Pulmonary artery endothelial cell (primary cell): Measurements from ENCODE around the gene TFB2M. TPM values are rescaled to one million over a fixed set of nuclear protein-coding genes. Genes with fewer than 3 reads are reported as not detected.
"Not testable (repeated sequence)": the region's sequence is repeated elsewhere in the genome, so short reads cannot be mapped to it uniquely, and the experiment has no call there.

Experiments
- DNase-seq: peaks from one replicate; pipeline ENCODE4 v3.0.0-alpha.2; 2011; ENCODE audit warnings: low read depth, low spot score
- total RNA-seq: library from RNA; depleted of rRNA; stranded (reverse); fragments of >200 nt; gene quantifications from 2 replicates; pipeline ENCODE4 v1.2.3, GENCODE V29; 2014

The TFB2M gene, protein sequence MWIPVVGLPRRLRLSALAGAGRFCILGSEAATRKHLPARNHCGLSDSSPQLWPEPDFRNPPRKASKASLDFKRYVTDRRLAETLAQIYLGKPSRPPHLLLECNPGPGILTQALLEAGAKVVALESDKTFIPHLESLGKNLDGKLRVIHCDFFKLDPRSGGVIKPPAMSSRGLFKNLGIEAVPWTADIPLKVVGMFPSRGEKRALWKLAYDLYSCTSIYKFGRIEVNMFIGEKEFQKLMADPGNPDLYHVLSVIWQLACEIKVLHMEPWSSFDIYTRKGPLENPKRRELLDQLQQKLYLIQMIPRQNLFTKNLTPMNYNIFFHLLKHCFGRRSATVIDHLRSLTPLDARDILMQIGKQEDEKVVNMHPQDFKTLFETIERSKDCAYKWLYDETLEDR
- total RNA-seq: 19.3 and 20.2 TPM in 2 replicates

DNA sequence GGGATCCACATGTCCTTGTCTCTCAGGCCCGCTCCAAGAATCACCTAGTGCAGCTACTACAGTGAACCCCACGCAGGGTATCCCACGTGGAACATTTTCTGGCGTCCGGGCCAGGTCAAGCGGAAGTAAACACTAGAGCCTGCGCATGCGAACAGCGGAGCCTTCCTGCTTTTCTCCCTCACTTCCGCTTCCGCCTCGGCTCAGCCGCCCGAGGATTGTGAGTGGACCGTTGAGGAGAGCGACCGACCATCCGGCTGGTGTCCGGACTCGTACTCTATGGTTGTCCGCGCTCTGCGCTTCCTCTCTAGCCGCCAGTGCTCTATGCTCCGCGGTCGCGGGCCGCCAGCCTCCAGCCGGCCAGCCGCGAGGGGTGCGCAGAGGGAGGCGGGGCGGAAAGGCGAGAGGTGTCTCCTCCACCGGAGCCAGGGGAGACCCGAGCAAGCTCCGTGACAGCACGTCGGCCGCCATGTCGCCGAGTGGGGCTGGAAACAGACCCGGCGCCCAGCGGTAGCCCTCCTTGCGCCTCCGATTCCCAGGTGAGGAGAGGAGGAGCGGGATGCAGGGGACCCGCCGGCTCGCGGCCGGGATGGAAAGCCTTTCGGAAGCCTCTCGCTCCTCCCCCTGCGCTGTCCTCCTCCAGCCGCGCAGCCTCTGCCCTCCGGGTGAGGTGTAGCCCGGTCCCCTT, at the start of gene TFB2M, which contains the start of gene CNST:
TSS of gene TFB2M (minus strand) at position 134 of the 685 bp plus-strand sequence. CDS start at position 11, 123 bp downstream.
TSS of gene CNST (plus strand) at position 329 of the 685 bp plus-strand sequence. CDS start 25,107 bp downstream, outside the sequence.
- DNase-seq: peak; percentile 98

DNA sequence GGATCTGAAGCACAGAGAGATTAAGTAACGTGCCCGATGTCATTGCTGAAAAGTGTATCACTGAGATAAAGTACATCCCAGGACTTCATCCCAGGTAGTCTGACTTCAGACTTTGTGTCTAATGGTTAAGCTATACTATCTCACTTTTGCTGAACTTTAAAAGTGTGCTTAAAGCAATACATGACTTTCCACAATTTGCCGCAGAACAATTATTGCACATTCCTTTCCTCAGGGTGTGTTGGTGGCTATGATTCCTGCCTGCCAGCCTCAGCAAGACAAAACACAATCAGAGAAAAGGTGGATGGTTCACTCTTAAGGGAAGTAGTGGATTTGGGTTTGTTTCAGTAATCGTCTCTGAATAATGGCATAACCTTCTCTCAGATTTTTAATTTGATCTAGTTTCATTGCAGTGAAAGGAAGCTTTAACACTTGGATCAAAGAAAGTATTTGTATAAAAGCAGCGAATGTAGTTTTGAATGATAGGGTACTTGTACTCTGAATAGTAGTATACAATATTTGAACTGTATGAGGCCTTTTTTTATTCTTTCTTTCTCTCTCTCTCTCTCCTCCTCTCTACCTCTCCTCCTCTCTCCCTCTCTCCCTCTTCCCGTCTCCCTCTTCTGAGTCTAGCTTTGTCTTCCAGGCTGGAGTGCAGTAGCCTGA, 47.2 kb upstream of the TFB2M start:
- no peak for DNase-seq

DNA sequence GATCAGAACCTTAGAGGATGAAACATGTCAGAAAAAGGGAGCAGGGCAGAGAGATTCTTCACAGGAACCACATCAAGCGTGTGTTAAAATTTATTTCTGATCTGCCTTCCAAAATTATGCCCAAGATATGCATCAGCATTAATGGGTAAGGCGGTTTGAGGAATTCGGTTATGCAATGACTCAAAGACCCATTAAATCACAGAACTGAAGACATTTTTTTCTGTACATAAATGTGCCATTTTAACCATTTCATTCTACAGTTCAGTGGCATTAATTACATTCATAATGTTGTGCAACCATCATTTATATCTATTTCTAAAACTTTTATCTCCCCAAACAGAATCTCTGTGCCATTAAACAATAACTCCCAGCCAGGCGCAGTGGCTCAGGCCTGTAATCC, 43.6 kb upstream of the TFB2M start:
- no peak for DNase-seq

DNA sequence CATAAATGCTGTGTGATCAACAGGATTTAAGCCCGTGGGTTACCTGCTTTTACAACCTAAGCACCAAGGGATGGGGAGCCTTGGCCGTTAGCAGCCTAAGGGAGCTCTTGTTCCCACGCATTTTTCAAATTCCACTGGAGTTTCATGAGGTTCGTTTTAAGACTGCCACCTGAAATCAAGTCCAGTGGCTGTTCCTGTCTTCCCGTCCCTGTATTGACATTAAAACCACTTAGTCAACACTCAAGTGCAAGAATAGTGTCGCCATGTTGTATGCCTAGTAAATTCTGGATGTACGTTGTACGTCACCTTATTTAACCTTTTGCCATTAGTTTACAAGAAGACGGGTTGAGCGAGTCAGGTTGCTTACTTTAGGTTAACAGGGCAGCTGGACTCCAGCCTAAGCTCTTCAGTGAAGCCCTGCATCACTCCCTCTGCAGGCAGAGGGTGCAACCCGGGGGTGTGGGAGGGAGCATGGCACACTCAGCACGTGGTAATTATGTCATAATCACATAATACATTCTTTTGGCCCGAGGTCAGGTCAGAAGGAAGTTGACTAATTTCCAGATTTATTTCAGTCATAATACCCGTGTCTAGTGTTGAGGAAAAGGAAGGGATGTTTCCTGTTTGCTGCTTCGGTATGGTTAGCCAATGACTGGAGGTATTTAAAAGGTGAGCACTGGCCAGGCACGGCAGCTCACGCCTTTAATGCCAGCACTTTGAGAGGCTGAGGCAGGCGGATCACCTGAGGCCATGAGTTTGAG, 42.7 kb upstream of the TFB2M start:
- DNase-seq: peak; percentile 96

DNA sequence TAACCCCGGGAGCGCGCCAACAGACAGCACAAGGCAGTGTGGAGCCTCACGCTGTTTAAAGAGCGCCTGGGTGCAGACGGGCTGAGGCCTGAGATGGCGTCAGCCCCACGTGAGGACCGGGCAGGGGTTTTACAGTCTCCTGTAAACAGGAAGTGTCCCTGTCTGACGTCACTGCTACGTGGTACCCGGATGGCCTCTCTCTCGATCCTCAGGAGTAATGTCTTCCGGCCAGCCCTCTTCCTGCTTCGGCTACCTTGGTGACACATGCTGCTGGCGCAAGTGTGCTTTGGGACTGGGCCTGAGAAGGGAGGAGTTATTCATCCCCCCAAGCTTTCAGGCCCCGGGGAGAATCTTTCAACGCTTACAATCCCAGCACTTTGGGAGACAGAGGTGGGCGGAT, 41.4 kb upstream of the TFB2M start:
- DNase-seq: no peak

DNA sequence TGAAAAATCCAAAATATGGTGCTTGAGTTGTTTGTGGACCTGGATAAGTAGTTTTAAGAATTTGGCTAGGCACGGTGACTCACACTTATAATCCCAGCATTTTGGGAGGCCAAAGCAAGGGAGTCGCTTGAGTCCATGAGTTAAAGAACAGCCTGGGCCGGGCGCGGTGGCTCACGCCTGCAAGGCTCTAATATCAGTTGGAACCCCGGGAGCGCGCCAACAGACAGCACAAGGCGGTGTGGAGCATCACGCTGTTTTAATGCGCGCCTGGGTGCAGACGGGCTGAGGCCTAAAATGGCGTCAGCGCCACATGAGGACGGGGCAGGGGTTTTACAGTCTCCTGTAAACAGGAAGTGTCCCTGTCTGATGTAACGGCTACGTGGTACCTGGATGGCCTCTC, 39.2 kb upstream of the TFB2M start:
- not testable (repeated sequence) for DNase-seq

DNA sequence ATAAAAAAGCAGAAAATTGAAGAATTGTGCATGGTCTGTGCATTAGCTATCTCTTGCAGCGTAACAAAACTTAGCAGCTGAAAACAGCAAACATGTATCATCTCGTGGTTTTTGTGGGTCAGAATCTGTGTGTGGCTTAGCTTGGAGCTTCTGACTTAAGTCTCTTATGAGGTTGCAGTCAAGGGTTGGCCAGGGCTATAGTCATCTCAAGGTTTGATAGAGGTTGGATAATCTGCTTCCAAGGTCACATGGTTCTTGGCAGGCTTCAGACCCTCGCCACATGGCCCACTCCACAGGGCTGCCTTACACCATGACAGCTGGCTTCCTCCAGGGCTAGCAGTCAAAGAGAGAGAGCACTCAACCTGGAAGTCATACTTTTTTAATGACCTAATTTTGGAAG, 36.1 kb upstream of the TFB2M start:
- DNase-seq: no peak

DNA sequence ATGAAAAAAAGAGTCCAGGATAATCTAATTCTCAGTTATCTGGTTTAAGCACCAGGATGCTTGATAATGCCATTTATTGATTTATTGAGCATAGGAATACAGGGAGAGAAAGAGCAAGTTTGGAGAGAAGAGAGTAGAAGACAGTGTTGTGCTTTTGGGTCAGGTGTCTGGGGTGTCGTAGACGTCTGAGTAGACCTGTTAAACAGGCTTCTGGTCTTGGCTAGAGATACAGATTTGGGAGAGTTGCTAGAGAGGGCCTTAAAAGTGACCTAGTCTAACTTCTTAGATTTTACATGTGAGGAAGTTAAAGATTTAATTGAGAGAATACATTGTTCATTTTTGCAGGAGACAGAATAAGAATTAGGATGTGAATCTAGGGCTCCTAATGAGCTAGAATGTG, 34.5 kb upstream of the TFB2M start:
- no peak for DNase-seq

DNA sequence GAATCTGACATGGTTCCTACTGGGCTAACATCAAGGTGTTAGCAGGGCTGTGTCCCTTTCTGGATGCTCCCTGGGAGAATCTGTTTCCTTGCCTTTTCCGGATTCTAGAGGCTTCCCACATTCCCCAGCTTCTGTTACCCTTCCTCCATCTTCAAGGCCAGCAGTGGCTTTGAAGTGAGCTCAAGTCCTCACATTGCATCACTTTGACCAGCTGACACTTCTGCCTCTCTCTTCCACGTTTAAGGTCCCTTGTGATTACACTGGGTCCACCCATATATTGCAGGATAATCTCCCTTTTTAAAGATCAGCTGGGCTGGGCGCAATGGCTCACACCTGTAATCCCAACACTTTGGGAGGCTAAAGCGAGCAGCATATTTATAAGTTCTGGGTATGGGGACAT, 33.3 kb upstream of the TFB2M start:
- no peak for DNase-seq

DNA sequence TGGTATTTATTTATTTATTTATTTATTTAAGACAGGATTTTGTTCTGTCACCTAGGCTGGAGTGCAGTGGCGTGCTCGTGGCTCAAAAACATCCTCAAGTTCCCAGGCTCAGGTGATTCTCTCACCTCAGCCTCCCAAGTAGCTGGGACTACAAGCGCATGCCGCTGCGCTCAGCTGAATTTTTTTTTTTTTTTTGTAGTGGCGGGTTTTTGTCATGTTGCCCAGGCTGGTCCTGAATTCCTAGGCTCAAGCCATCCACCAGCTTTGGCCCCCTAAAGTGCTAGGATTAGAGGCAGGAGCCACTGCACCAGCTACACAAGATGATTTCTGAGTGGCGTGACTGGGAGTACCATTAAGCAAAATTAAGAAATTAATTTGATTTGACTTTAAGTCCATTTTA, 31.9 kb upstream of the TFB2M start:
- no peak for DNase-seq

DNA sequence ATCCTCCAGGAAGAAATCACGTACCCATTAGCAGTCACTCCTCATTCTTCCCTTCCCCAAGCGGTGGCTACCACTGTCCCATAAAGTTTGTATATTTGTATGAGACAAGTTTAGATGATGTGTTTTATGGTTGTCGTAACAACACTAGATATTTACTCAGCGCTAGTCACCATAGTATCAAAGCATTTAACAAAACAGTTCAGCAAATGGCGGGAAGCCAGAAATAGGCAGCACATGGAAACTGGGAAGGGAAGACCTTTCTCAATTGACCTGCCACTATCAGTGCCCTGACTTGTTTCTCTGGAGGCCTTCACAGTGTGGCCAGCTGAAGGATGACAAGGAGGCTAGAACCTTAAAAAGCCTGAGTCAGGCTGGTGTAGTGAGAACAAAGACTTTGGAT, 31.3 kb upstream of the TFB2M start:
- DNase-seq: peak; percentile 44

DNA sequence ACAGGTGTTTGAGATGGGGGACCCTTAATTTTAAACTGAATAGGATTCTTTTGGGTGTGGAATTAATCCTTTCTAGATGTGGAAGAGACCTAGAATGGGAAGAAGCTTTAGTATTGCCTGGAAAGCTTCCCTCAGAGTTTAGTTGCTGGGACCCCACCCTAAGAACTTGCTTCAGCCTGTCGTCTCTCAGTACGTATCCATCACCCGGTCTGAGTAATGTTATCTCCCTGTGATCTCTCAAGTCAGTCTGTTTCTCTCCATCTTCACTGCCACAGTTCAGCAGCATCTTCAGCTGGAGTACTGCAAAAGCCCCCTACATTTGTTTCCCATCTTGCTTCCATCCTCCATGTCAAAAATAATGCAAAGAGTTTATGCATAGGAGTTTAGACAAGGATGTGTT, 29.1 kb upstream of the TFB2M start:
- no peak for DNase-seq

DNA sequence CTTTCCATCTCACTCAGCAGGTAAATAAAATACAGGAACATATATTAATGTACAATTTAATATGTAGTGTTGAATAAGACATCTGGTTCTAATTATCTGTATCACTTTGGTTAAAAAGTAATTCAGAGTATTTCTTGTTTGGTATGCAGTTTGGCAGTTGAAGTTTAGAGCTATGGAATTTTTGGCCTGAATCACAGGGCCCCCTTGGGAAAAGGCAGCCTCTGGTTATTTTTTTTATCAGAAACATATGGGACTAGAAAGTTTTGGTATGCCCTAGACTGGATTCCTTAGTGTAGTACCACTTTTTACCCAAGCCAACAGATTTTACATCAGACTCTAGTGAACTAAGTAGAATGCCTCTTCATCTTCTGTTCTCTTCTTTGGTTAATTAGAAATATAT, 26.6 kb upstream of the TFB2M start:
- no peak for DNase-seq

DNA sequence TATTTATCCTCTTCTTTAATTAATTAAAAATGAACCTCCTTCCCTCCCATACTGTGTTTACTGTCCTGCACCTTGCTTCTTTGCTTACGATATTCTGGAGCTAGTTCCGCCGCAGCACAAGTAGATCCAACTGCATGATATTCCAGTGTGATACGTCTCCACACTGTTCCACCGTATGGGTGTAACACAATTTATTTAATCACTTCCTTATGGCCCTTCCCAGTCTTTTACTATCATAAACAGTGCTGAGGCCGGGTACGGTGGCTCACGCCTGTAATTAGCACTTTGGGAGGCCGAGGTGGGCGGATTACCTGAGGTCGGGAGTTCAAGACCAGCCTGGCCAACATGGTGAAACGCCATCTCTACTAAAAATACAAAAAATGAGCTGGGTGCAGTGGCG, 25.9 kb upstream of the TFB2M start:
- no peak for DNase-seq

DNA sequence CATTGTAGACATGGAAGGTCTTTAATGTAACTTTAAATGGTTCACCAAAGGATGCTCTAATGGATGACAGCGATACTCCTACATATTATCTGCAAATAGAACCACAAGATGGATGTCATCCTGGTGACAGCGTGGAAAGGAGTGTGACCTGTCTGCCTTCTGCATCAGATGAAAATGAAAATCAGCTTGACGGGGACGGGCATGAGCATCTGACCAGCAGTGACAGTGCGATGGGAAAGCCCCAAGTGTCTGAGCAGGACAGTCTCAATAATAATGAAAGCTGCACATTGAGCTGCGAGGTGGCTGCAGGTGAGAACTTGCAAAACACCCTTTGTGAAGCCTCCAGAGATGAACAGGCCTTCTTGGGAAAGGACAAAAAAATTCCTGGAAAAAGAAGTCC, 25.4 kb upstream of the TFB2M start:
- DNase-seq: no peak

DNA sequence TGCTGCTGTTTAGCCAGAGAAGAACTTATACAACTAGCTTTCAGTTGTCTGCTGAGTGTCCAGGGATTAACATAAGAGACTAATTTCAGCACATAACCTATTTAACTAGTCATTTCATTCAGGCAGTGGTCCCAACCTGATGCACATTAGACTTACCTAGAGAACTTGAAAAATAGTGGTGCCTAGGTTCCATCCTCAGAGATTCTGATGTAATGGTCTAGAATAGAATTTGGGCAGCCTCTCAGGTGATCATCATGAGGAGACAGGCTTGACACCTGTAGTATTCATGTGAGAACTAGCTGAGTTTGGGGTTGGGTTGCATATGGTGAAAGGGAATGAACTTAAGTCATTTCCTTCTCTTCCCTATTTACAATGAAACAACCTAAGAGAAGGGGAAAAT, 25.0 kb upstream of the TFB2M start:
- no peak for DNase-seq

DNA sequence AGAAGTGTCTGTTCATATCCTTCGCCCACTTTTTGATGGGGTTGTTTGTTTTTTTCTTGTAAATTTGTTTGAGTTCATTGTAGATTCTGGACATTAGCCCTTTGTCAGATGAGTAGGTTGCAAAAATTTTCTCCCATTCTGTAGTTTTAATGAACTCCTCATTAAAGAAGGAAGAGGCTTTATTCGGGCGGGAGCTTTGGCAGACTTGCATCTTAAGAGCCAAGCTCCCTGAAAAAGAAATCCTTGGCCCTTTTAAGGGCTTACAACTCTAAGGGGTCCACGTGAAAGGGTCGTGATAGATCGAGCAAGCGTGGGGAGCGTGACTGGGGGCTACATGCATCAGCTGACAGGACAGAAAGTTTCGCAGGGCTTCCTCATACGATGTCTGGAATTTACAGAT, 23.9 kb upstream of the TFB2M start:
- not testable (repeated sequence) for DNase-seq

DNA sequence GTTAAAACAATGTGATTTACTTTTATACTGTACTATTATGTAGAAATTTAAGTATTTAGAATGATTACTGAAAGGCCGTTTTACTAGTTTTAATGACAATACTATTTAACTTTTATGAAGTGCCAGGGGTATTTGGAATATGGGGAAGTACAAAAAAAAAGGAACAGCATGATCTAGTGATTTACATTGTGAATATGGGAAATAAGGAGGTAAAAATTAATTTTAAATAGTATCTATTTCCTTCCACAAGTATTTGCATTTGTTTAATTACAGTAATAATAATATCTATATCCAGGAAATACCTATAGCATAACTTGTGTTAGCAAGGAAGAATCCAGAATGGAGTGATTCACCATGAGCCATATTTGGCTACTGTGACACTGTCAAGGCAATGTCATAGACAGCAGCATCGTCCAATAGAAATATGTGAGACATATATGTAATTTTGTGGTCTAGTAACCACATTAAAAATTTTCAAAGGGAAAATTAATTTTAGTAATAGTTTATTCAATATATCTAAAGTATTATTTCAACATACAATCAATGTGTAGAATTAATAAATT, 22.2 kb upstream of the TFB2M start:
- no peak for DNase-seq

DNA sequence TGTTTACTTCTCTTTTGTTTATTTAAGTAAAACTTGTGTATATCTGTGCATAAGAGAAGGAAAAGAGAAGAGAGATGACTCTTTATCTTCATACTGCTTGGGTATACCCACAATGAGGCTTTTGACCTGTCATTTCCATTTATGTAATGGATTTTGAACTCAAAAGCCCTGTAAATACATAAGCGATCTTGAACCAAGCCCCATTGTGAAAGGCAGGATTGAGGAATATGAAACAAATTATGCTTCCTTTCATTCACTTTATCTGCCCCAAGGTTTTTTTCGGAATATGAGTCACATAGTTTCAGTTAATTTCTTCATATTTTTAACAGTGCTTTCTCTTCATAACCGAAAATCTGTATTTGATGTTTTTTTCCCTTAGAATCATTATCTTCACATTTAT, 21.5 kb upstream of the TFB2M start:
- peak; percentile 40 for DNase-seq

DNA sequence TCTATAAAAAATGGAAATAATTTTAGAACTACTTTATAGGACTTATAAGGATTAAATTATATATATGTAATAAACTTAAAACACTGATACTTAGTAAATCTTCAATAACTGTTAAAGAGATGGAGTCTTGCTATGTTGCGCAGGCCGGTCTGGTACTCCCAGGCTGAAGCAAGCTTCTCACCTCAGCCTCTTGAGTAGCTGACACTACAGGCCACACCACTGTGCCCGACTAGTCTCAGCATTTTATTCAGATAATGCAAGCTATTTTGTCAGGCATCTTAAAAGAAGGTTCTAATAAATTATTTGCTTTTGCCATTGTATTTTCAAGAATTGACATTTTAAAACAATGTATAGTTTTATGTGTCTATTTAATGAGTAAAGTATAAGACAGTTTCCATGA, 21.0 kb upstream of the TFB2M start:
- DNase-seq: no peak

DNA sequence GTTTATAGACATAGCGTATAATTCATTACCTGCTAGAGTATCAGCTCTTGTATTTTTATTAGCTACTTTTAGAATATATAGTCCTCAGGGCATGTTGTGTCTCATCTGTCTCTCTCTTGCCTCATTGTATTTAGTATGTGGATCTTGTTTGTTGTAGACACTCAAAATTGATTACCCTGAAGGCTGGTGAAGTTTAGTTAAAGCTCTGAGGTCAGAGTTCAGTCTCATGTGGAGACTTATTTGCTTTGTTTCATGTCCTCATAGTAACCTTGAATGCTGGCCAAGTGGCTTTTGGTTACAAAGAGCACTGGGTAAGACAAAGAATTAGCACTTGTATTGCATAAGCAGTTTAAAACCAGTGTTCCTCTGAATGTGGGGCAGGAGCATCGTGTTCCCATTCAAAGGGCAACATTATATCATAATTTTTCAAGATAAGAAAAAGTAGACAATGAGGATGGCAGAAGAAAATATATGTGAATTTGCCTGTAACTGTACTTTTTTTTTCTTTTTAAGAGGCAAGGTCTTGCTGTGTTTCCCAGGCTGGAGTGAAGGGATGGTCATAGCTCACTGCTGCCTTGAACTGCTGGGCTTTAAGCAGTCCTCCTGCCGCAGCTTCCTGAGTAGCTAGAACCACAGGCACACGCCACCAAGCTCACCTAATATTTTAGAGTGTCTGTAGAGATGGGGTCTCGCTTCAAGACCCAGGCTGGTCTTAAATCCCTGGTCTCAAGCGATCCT, 17.6 kb upstream of the TFB2M start:
- DNase-seq: no peak
